Lung (tissue), 12 donors: ENCODE results near the gene TBC1D22A. TPM values are rescaled to one million over a fixed set of nuclear protein-coding genes. Genes with fewer than 3 reads are reported as not detected.

ENCODE experiments used
- ATAC-seq: fragments of 200-7000 bp; cut with Tn5 transposase; one replicate; pipeline ENCODE4 v1.9.1; 2020; ENCODE audit warnings: moderate number of reproducible peaks; ENCODE audit not compliant: insufficient read depth, low FRiP score
- DNase-seq, 3 donors: peaks; one replicate each; pipeline ENCODE4 v3.0.0-alpha.2; 2013 to 2017
- H3K27ac ChIP-seq, 2 donors: one replicate each; pipeline ENCODE4 v1.5.1; 2013; ENCODE audit warnings: mild to moderate bottlenecking in 2 of 2, moderate library complexity in 2 of 2, control low read depth in 1 of 2, inconsistent platforms in 1 of 2, low read depth in 1 of 2, low read length in 1 of 2
- H3K27me3 ChIP-seq, 3 donors: one replicate each; pipeline ENCODE4 v1.5.1; 2013; ENCODE audit warnings: low read length in 2 of 3; ENCODE audit not compliant: control insufficient read depth in 3 of 3, insufficient read depth in 3 of 3
- H3K36me3 ChIP-seq, 4 donors: one replicate each; pipeline ENCODE4 v1.5.1; 2013; ENCODE audit warnings: low read length in 4 of 4, mild to moderate bottlenecking in 1 of 4, moderate library complexity in 1 of 4; ENCODE audit not compliant: control insufficient read depth in 4 of 4, insufficient read depth in 4 of 4
- H3K4me1 ChIP-seq, 5 donors: one replicate each; pipeline ENCODE4 v1.5.1; 2013; ENCODE audit warnings: low read length in 5 of 5, mild to moderate bottlenecking in 2 of 5, moderate library complexity in 1 of 5; ENCODE audit not compliant: control insufficient read depth in 5 of 5, insufficient read depth in 5 of 5
- H3K4me3 ChIP-seq: one replicate; pipeline ENCODE4 v1.5.1; 2013; ENCODE audit warnings: mild to moderate bottlenecking, control low read depth, moderate library complexity
- H3K9ac ChIP-seq, 2 donors: one replicate each; pipeline ENCODE4 v1.5.1; 2013; ENCODE audit warnings: low read length in 2 of 2, control low read depth in 1 of 2; ENCODE audit not compliant: insufficient read depth in 1 of 2
- H3K9me3 ChIP-seq, 4 donors: one replicate each; pipeline ENCODE4 v1.5.1; 2013; ENCODE audit warnings: low read length in 3 of 4, mild to moderate bottlenecking in 1 of 4, moderate library complexity in 1 of 4; ENCODE audit not compliant: control insufficient read depth in 4 of 4, insufficient read depth in 3 of 4
- CTCF ChIP-seq: IDR thresholded peaks from 2 replicates; pipeline ENCODE4 v1.5.1; 2012; ENCODE audit warnings: mild to moderate bottlenecking; ENCODE audit errors: control extremely low read depth, extremely low read depth
- WGBS, 2 donors: extraction: QIAGEN DNeasy Blood & Tissue Kit; methylation state at CpG; one replicate each; pipeline ENCODE4 v1.1.7; 2013; 5-methylcytosine and 5-hydroxymethylcytosine counted together
- polyA plus RNA-seq, 2 donors: library from polyadenylated mRNA; stranded (reverse); fragments of 200-250 nt; gene quantifications; one replicate each; pipeline ENCODE4 v1.2.1, GENCODE V29; 2013
- total RNA-seq, 2 donors: library from RNA; depleted of rRNA in 1 of 2; stranded (reverse); fragments of >200 nt in 1 of 2; gene quantifications; one replicate each; pipeline ENCODE4 v1.2.1, GENCODE V29; 2014 to 2021
- donor health status: control.
- donor health status: control.
- donor health status: Bipolar disorder and iron deficiency.
- donor health status: healthy.
- donor health status: DM: yes; HTN: yes; CAD: no.

The TBC1D22A gene
- total and polyA plus RNA-seq, 4 donors = 20.2 to 38.4 (median 21.0) TPM

- Histone ChIP-seq H3K4me1 (peaks cover 0 to 18% (median 12%) of the 10 kb centered on the region in 5 donors), H3K9ac (no peak overlapping the region), H3K36me3 (peaks cover 0 to 19% (median 9%) of the 10 kb centered on the region in 4 donors), H3K27me3 (no peaks in the 10 kb centered on the region), H3K9me3 (no peaks in the 10 kb centered on the region), H3K27ac (peak overlapping the region in 1 of 2 donors; percentile 43), H3K4me3 (no peak overlapping the region)
- no peak for DNase-seq
- no peak for TF ChIP-seq CTCF
- 90 to 98% methylated on average over 11 of the region's 11 CpGs for WGBS, 2 donors
- ATAC-seq = no peak
Observed at GRCh38 chr22:46728470-46728869, 34.0 kb upstream of the TBC1D22A start.

- H3K9ac ChIP-seq = no peak overlapping the region
- H3K4me1 ChIP-seq = peaks cover 10 to 34% (median 22%) of the 10 kb centered on the region in 5 donors
- ATAC-seq = no peak
- H3K27me3 ChIP-seq = no peaks in the 10 kb centered on the region
- 73 to 84% methylated on average over 9 of the region's 9 CpGs for WGBS, 2 donors
- H3K36me3 ChIP-seq = peaks cover 0 to 16% (median 6%) of the 10 kb centered on the region in 4 donors
- no peak overlapping the region for H3K4me3 ChIP-seq
- H3K27ac ChIP-seq = peak overlapping the region; percentile 26 to 69
- peak in 2 of 3 donors; percentile 27 to 30 for DNase-seq
- no peaks in the 10 kb centered on the region for H3K9me3 ChIP-seq
- no peak for TF ChIP-seq CTCF
Observed at GRCh38 chr22:46730568-46731245, 31.7 kb upstream of the TBC1D22A start.

- Histone ChIP-seq H3K4me1 (peaks cover 14 to 39% (median 27%) of the 10 kb centered on the region in 5 donors), H3K27me3 (no peaks in the 10 kb centered on the region), H3K9me3 (no peaks in the 10 kb centered on the region), H3K36me3 (peaks cover 0 to 12% (median 6%) of the 10 kb centered on the region in 4 donors), H3K27ac (peak overlapping the region; percentile 26 to 69), H3K9ac (no peak overlapping the region), H3K4me3 (no peak overlapping the region)
- 68 to 76% methylated on average over 22 of the region's 22 CpGs for WGBS, 2 donors
- ATAC-seq (no peak), DNase-seq (peak in 2 of 3 donors; percentile 33 to 50)
- TF ChIP-seq CTCF = no peak
Observed at GRCh38 chr22:46731246-46732040, 31.0 kb upstream of the TBC1D22A start.
